DMS153 (cell line): Measurements from ENCODE around the gene HIPK4.
"Not testable (repeated sequence)": the region's sequence is repeated elsewhere in the genome, so short reads cannot be mapped to it uniquely, and the experiment has no call there.

ENCODE experiments used
- DNase-seq: peaks from one replicate; lab custom pipeline; 2025; lab: John Stamatoyannopoulos, UW

HIPK4 gene

GRCh38 chr19:40393894-40394815, 4.2 kb upstream of the HIPK4 start:
- no peak for DNase-seq

GRCh38 chr19:40392894-40393517, 3.0 kb upstream of the HIPK4 start:
- DNase-seq, result no peak

- no peak for DNase-seq
Observed at GRCh38 chr19:40392123-40392522, 2.1 kb upstream of the HIPK4 start.

- DNase-seq, result no peak
Observed at GRCh38 chr19:40389404-40390083, 437 bp downstream of the HIPK4 start.

GRCh38 chr19:40388481-40388880, 1.5 kb downstream of the HIPK4 start:
- no peak for DNase-seq

GRCh38 chr19:40387155-40387554, 2.8 kb downstream of the HIPK4 start:
- no peak for DNase-seq

- DNase-seq, result no peak
Observed at GRCh38 chr19:40383668-40384248, 6.2 kb downstream of the HIPK4 start.

- no peak for DNase-seq
Observed at GRCh38 chr19:40381321-40381720, 8.7 kb downstream of the HIPK4 start.

- no peak for DNase-seq
Observed at GRCh38 chr19:40380199-40381037, 9.6 kb downstream of the HIPK4 start.

- DNase-seq, result no peak
Observed at GRCh38 chr19:40379446-40380198, 10.4 kb downstream of the HIPK4 start.

- no peak for DNase-seq
Observed at GRCh38 chr19:40378509-40378908, 11.5 kb downstream of the HIPK4 start.

- no peak for DNase-seq
Observed at GRCh38 chr19:40377876-40378385, 12.1 kb downstream of the HIPK4 start.

GRCh38 chr19:40376286-40376862, 13.6 kb downstream of the HIPK4 start:
- DNase-seq, result no peak

GRCh38 chr19:40374084-40374483, 15.9 kb downstream of the HIPK4 start:
- no peak for DNase-seq

- DNase-seq, result no peak
Observed at GRCh38 chr19:40371802-40372122, 18.2 kb downstream of the HIPK4 start.

GRCh38 chr19:40370997-40371801, 18.8 kb downstream of the HIPK4 start:
- DNase-seq, result no peak

GRCh38 chr19:40370253-40370652, 19.7 kb downstream of the HIPK4 start:
- DNase-seq, result not testable (repeated sequence)

GRCh38 chr19:40369797-40370196, 20.2 kb downstream of the HIPK4 start:
- no peak for DNase-seq
